GM12874 (cell line): ENCODE results near the gene C10orf53.

Experiments
- CTCF ChIP-seq: IDR thresholded peaks from 2 replicates; pipeline ENCODE4 v1.5.1; 2011; ENCODE audit warnings: low read depth, mild to moderate bottlenecking, control low read depth, low read length, moderate library complexity; ENCODE audit not compliant: insufficient read depth

C10orf53 gene

GRCh38 chr10:49679480-49679893 is at the start of gene C10orf53:
TSS of gene C10orf53 (plus strand) at chr10:49679651. CDS start at chr10:49679698, 47 bp downstream.
- no peak for TF ChIP-seq CTCF

GRCh38 chr10:49631975-49632374 is 47.5 kb upstream of the C10orf53 start:
- TF ChIP-seq CTCF = no peak

- no peak for TF ChIP-seq CTCF
Measured at GRCh38 chr10:49632406-49633317, 46.8 kb upstream of the C10orf53 start.

- no peak for TF ChIP-seq CTCF
Measured at GRCh38 chr10:49633327-49634068, 46.0 kb upstream of the C10orf53 start.

- TF ChIP-seq CTCF = no peak
Measured at GRCh38 chr10:49634069-49634660, 45.3 kb upstream of the C10orf53 start.

- no peak for TF ChIP-seq CTCF
Measured at GRCh38 chr10:49642311-49642710, 37.1 kb upstream of the C10orf53 start.
